Measurements from ENCODE around the gene WFDC8.

- TF ChIP-seq CTCF (IDR thresholded peaks at IDR 0.05), result no peak
- TF ChIP-seq EHMT2 (IDR thresholded peaks at IDR 0.05; ENCODE audit: low read depth), result no peak
- no peak for TF ChIP-seq KDM1A (IDR thresholded peaks at IDR 0.05; ENCODE audit: low read depth)
- TF ChIP-seq SMC3 (IDR thresholded peaks at IDR 0.05), result no peak
- no peak for TF ChIP-seq PBX3 (IDR thresholded peaks at IDR 0.05)
- TF ChIP-seq HDAC2 (IDR thresholded peaks at IDR 0.05), result no peak
- TF ChIP-seq JUNB (IDR thresholded peaks at IDR 0.05), result no peak
Observed at GRCh38 chr20:45527294-45527693, 51.8 kb downstream of the WFDC8 start.

Data from A549 (cell line).